Mucosa of rectum (tissue), 2 donors: ENCODE data around the gene SIL1.
"Not testable (repeated sequence)": the region's sequence is repeated elsewhere in the genome, so short reads cannot be mapped to it uniquely, and the experiment has no call there.

ENCODE experiments used
- H3K27ac ChIP-seq, 2 donors: one replicate each; pipeline ENCODE4 v1.7.0; 2013; ENCODE audit warnings: inconsistent platforms in 2 of 2, low read depth in 2 of 2, low read length in 2 of 2
- H3K27me3 ChIP-seq, 2 donors: one replicate each; pipeline ENCODE4 v1.7.0; 2013; ENCODE audit warnings: low read length in 2 of 2; ENCODE audit not compliant: control insufficient read depth in 2 of 2, insufficient read depth in 2 of 2
- H3K36me3 ChIP-seq, 2 donors: one replicate each; pipeline ENCODE4 v1.7.0; 2013; ENCODE audit warnings: low read length in 2 of 2; ENCODE audit not compliant: control insufficient read depth in 2 of 2, insufficient read depth in 2 of 2
- H3K4me1 ChIP-seq, 2 donors: one replicate each; pipeline ENCODE4 v1.7.0; 2013; ENCODE audit warnings: low read length in 2 of 2, mild to moderate bottlenecking in 1 of 2; ENCODE audit not compliant: control insufficient read depth in 2 of 2, insufficient read depth in 2 of 2
- H3K4me3 ChIP-seq, 2 donors: one replicate each; pipeline ENCODE4 v1.7.0; 2013; ENCODE audit warnings: low read length in 2 of 2
- H3K9ac ChIP-seq, 2 donors: one replicate each; pipeline ENCODE4 v1.7.0; 2013; ENCODE audit warnings: low read length in 2 of 2, low read depth in 1 of 2, mild to moderate bottlenecking in 1 of 2
- H3K9me3 ChIP-seq, 2 donors: one replicate each; pipeline ENCODE4 v1.7.0; 2013; ENCODE audit warnings: low read length in 2 of 2; ENCODE audit not compliant: control insufficient read depth in 2 of 2
- donor health status: healthy.
- donor health status: Normal muscosa, but diverticular disease.

Gene SIL1

DNA sequence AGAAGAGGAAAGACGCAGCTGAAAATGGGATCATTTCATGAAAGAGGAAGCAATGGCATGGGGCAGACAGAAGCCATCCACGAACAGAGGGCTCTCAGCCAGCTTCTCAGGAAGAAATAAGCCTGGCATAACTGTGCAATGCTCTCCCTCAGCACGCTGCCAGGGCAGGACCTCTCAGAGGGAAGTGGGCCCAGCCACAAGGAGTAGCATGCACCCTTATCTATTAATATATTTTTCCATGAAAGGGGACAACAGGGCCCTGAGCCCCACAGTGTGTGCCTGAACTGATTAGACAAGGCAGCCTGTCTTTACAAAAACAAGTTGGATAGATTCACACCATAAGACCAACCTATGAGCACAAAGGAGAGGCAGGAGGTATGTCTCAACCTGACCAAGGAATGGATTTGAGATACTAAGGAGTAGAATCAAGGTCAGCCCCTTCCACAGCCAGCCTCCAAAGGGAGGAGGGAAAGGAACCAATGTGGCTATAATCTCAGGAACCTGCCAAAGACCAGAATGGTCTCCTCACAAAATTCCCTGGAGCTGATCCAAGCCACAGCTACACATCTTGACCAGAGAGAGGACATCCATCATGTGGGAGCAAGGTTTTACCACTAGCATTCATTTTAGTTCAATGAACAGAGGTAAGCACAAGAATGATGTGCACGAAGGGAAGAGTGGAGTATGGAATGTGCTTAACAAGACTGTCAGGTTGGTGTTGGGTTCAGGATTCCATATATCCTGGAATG, 154.8 kb downstream of the SIL1 start:
- H3K9ac ChIP-seq = no peak overlapping the region
- no peaks in the 10 kb centered on the region for H3K27me3 ChIP-seq
- no peaks in the 10 kb centered on the region for H3K4me1 ChIP-seq
- H3K36me3 ChIP-seq = peaks cover 0 to 4% of the 10 kb centered on the region in 2 donors
- H3K4me3 ChIP-seq = no peak overlapping the region
- H3K27ac ChIP-seq = no peak overlapping the region
- no peaks in the 10 kb centered on the region for H3K9me3 ChIP-seq

DNA sequence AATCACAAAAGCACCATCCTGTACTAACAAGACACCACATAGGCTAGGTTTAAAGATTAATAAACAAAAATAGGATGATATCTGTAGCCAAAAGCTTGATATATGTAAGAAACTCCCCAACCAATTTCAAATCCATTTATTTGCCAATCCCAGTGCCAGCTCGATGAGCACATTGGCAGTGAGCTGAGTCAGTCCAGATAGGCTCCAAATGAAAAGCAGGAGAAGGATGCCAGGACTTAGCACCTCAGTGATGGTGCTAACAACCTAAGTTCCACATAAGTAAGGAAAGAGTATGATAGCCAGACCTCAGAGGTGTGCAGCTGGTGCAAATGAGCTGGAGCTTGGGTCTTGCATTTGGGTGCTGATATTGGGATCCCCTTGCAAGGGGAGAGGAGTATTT, 158.1 kb downstream of the SIL1 start:
- Histone ChIP-seq H3K4me3 (no peak overlapping the region), H3K36me3 (peaks cover 0 to 4% of the 10 kb centered on the region in 2 donors), H3K4me1 (no peaks in the 10 kb centered on the region), H3K27ac (no peak overlapping the region), H3K9ac (no peak overlapping the region), H3K9me3 (no peaks in the 10 kb centered on the region), H3K27me3 (no peaks in the 10 kb centered on the region)

DNA sequence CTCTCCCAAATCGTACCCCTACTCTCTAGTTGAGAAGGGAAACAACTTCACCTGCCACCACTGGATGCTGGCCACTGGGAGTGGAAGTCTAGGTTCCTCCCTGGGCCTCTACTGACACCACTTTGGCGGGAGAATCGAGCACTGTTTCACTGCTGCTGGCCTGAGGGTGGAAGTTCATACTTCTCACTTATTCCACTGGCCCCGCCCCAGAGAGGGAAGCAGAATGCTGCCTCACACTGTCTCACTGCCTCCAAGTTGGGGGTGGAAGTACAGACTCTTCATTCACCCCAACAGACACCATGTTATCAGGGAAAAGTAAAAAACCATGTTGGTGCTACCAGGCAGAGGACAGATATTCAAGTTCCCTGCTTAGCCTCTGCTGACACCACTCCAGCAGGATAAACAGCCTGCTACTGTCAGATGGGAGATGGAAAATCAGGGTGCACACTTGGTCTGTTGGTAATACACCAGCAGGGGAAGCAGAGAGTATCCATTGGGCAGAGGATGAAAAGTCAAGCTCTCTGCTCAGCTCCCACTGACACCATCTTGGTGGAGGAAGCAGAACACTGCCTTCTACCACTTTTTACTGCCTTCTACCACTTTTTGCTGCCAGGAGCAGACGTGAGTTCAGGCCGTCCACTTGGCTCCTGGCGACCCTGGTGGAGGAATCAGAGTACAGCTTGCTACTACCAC, 159.4 kb downstream of the SIL1 start:
- H3K9ac ChIP-seq = no peak overlapping the region
- H3K4me1 ChIP-seq = no peaks in the 10 kb centered on the region
- no peaks in the 10 kb centered on the region for H3K27me3 ChIP-seq
- H3K4me3 ChIP-seq = no peak overlapping the region
- peaks cover 0 to 4% of the 10 kb centered on the region in 2 donors for H3K36me3 ChIP-seq
- H3K9me3 ChIP-seq = no peaks in the 10 kb centered on the region
- H3K27ac ChIP-seq = no peak overlapping the region

DNA sequence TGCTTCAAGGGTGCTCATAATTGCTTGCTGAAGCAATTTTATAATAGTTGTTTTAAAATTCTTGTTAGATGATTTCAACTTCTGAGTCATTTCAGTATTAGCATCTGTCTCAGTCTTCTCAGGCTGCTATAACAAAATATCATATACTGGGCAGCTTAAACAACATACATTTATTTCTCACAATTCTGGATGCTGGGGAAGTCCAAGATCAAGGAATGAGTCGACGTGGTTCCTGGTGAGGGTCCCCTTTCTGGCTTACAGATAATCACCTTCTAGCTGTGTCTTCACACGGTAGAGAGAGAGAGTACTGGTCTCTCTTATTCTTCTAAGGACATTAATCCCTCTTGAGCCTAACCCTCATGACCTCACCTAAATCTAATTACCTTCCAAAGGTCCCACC, 160.4 kb downstream of the SIL1 start:
- no peaks in the 10 kb centered on the region for H3K27me3 ChIP-seq
- no peak overlapping the region for H3K27ac ChIP-seq
- H3K4me3 ChIP-seq = no peak overlapping the region
- H3K36me3 ChIP-seq = peaks cover 0 to 4% of the 10 kb centered on the region in 2 donors
- no peaks in the 10 kb centered on the region for H3K9me3 ChIP-seq
- H3K9ac ChIP-seq = no peak overlapping the region
- no peaks in the 10 kb centered on the region for H3K4me1 ChIP-seq

DNA sequence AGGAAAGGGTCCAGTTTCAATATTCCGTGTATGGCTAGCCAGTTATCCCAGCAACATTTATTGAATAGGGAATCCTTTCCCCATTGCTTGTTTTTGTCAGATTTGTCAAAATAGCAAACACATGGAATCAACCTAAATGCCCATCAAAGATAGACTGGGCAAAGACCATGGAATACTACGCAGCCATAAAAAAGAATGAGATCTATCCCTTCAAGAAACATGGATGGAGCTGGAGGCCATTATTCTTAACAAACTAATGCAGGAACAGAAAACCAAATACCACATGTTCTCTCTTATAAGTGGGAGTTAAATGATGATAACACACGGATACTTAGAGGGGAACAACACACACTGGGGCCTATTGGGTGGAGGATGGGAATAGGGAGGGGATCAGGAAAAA, 161.8 kb downstream of the SIL1 start:
- H3K9ac ChIP-seq = not testable (repeated sequence)

DNA sequence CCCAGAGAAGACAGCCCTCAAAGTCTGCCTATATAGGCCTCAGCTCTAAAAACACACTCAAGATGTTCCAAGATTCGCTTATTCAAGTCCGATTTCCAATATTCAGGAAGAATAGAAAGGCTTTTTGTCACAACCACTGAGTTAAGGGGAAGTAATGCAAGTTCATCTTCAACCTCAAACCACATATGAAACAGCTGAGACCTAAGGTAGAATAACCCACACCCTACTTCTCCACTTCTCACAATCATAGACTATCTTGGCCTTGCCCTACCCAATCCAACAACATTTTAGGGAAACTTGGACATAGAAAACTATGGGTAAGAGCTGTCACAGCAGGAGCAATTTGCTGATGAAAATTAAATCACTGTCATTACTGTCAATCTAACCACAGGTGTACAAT, 171.0 kb downstream of the SIL1 start:
- no peak overlapping the region for H3K4me3 ChIP-seq
- no peak overlapping the region for H3K27ac ChIP-seq
- H3K27me3 ChIP-seq = no peaks in the 10 kb centered on the region
- no peak overlapping the region for H3K9ac ChIP-seq
- peaks cover 4 to 11% of the 10 kb centered on the region in 2 donors for H3K36me3 ChIP-seq
- H3K4me1 ChIP-seq = no peaks in the 10 kb centered on the region
- no peaks in the 10 kb centered on the region for H3K9me3 ChIP-seq

More for the DNA sequence above, 161.8 kb downstream of the SIL1 start:
- H3K4me1 ChIP-seq, H3K36me3 ChIP-seq, H3K9me3 ChIP-seq, H3K27me3 ChIP-seq, H3K4me3 ChIP-seq, H3K27ac ChIP-seq: not testable (repeated sequence)

DNA sequence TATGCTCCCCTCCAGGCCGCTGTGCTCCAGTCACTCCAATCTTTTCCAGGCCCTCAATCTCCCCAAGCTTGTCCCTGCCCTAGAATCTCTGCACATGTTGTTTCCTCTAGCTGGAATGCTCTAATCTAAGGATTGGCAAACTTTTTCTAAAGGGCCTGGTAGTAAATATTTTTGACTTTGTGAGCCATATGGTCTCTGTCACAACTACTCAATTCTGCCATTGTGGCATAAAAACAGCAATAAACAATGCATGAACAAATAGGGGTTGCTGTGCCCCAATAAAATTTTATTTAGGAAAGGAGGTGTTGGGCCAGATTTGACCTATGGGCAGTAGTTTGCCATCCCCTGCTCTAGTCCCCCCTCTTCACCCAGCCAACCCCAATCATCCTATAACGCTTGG, 172.5 kb downstream of the SIL1 start:
- Histone ChIP-seq H3K4me3 (no peak overlapping the region), H3K9me3 (no peaks in the 10 kb centered on the region), H3K9ac (no peak overlapping the region), H3K4me1 (no peaks in the 10 kb centered on the region), H3K27me3 (no peaks in the 10 kb centered on the region), H3K36me3 (peaks cover 7 to 15% of the 10 kb centered on the region in 2 donors), H3K27ac (no peak overlapping the region)

DNA sequence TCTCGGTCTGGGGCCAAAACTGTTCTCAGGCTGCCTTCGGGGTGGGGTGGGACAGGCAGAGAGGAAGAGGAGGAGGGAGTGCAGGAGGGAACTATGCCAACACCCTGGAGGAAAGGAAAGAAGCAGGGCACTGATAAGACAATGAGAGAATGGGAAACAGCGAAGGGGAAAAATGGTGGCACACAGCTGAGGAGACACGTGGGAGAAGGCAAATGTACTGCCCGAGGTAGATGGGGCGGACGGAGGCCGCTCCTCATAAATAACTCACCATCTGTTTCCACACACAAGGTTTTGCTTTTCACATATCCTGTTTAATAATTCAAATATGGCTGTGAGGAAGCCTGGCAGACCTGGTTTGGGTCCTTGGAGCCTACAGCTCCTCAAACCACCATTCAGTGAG, 174.9 kb downstream of the SIL1 start:
- Histone ChIP-seq H3K27me3 (no peaks in the 10 kb centered on the region), H3K27ac (no peak overlapping the region), H3K36me3 (peaks cover 15 to 22% of the 10 kb centered on the region in 2 donors), H3K4me1 (no peaks in the 10 kb centered on the region), H3K4me3 (no peak overlapping the region), H3K9ac (no peak overlapping the region), H3K9me3 (no peaks in the 10 kb centered on the region)

DNA sequence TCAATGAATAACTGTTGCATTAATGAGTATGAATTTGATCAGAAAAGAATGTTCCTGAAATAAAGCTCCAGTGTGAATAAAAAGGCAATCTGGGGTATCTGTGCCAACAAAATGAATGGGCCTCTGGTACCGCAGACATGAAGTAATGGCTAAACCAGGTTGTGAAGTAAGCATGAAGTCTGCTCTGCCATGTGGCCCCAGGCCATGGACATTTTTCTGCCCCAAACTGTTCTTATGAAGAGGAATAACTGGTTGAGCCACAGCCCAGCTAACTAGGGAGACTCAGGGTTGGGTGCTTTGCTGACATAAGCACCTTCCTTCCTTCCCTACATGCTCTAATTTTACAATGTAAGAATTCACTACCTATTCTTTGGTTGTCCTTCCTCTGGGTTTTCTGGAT, 175.6 kb downstream of the SIL1 start:
- no peak overlapping the region for H3K27ac ChIP-seq
- no peak overlapping the region for H3K9ac ChIP-seq
- no peaks in the 10 kb centered on the region for H3K27me3 ChIP-seq
- H3K9me3 ChIP-seq = no peaks in the 10 kb centered on the region
- no peak overlapping the region for H3K4me3 ChIP-seq
- H3K4me1 ChIP-seq = no peaks in the 10 kb centered on the region
- H3K36me3 ChIP-seq = peaks cover 15 to 22% of the 10 kb centered on the region in 2 donors

DNA sequence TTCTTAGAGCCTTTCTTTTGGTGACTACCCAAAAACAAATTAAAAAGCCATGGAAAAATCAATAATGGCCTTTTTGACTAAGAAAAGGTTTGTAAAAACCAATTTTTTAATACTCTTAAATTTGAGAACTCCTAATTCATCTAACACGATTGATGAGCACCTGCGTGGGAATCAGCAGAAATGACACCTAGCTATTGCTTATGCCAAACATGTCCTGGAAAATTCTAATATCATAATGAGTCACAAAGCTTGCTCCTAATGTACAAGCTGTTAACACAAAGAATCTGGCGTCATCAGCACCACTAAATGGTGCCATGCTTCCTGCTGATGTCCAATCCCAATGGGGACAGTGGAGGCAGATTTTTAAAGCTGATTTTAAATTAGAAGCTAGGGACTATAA, 176.8 kb downstream of the SIL1 start:
- H3K9me3 ChIP-seq = no peaks in the 10 kb centered on the region
- H3K9ac ChIP-seq = no peak overlapping the region
- no peaks in the 10 kb centered on the region for H3K4me1 ChIP-seq

More for the DNA sequence above, 176.8 kb downstream of the SIL1 start:
- Histone ChIP-seq H3K4me3 (no peak overlapping the region), H3K27ac (no peak overlapping the region), H3K36me3 (peaks cover 15 to 20% of the 10 kb centered on the region in 2 donors), H3K27me3 (no peaks in the 10 kb centered on the region)
